ENCODE measurements around the gene TMEM92.
"Not testable (repeated sequence)": the region's sequence is repeated elsewhere in the genome, so short reads cannot be mapped to it uniquely, and the experiment has no call there.

TMEM92 gene

DNA sequence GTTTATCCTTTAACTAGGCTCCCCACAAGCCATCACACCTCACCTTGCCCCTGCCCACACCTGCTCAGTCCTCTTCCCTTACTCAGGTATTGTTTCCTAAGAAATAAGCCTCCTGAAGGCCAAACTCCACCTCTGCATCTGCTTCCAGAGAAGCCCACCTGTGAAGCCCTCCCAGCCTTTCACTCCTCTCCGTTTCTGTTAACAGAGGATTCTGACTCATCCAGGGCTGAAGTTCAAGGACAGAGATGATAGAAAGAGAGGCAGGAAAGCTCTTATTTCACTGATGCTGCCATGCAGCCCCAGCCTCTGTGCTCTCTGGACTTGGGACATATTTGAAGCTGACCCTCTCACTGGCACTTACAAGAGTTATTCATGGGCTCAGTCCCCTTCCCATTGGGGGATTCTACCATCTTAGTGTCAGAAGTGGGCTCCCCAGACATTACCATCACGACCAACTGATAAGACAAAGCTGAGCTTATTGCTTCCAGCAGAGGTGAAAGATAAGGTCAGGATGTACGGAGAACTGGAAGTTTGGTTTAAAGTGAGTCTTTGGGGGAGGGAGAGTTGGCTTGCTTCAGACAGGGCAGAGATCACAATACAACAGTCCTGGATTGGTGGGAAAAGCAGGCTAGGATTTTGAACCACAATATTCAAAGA is 36.3 kb downstream of the TMEM92 start:
- TF ChIP-seq, protein P1, sequence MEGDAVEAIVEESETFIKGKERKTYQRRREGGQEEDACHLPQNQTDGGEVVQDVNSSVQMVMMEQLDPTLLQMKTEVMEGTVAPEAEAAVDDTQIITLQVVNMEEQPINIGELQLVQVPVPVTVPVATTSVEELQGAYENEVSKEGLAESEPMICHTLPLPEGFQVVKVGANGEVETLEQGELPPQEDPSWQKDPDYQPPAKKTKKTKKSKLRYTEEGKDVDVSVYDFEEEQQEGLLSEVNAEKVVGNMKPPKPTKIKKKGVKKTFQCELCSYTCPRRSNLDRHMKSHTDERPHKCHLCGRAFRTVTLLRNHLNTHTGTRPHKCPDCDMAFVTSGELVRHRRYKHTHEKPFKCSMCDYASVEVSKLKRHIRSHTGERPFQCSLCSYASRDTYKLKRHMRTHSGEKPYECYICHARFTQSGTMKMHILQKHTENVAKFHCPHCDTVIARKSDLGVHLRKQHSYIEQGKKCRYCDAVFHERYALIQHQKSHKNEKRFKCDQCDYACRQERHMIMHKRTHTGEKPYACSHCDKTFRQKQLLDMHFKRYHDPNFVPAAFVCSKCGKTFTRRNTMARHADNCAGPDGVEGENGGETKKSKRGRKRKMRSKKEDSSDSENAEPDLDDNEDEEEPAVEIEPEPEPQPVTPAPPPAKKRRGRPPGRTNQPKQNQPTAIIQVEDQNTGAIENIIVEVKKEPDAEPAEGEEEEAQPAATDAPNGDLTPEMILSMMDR (conservative IDR thresholded peaks at IDR 0.05; ENCODE audit: low read depth, low read length), result no peak
- DNase-seq (ENCODE audit: low read depth), result no peak
- H3K4me3 ChIP-seq (ENCODE audit: low read length), result no peak overlapping the region

DNA sequence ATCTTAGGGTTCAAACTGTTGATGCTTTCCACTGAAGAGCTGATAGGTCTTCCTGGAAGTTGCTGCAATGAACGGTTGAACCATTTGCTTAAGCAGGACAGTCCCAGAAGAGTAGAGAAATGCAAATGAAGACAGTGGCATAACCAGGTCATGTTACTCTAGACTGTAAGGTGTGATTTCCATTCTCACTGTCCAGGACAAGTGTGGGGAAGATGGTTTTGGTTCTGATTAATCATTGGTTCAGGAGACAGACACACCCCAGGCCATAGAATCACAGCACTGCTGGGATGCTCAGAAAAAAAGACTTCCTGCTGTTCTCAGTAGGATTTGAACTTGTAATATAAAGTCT is 36.8 kb downstream of the TMEM92 start:
- no peak for DNase-seq (ENCODE audit: low read depth)
- TF ChIP-seq, protein P1 (conservative IDR thresholded peaks at IDR 0.05; ENCODE audit: low read depth, low read length), result no peak
- H3K4me3 ChIP-seq (ENCODE audit: low read length), result no peak overlapping the region

DNA sequence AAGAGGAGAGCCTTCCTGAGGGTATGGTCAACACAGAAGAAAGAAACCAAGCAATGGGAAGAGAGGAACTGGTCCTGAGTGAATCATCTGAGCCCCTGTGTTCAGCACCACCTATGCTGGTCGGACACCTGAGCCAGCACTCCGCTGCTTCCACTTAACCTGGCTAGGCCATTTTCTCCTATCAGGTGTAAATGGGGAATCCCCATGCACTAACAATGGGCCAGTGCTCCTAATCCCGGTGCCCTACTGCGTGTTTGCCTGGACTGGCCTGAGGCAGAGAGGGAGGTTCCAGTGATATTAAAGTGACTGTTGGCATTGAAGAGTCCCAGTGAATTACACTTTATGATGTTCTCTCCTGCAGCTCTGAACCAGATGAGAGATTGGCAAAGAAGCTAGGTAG is 37.2 kb downstream of the TMEM92 start:
- no peak for DNase-seq (ENCODE audit: low read depth)
- no peak overlapping the region for H3K4me3 ChIP-seq (ENCODE audit: low read length)
- TF ChIP-seq, protein P1 (conservative IDR thresholded peaks at IDR 0.05; ENCODE audit: low read depth, low read length), result no peak

DNA sequence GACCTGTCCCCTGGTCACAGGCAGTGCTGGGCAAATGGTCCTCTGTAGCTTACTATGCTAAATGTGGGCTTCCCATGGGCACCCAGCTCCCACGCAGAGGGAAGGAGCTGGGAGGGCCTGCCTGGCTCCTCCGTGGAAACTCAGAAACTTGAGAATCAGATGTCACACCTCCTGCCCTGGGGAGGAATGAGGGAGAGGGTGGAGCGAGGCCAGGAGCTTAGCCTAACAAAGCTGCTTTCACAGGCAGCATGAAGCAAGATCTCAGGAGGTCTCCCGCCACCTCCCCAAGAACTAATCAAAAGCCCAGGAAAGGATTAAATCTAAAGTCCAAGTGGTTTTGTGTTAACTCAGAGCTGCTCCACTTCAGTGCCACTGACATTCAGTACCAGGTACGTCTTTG is 38.0 kb downstream of the TMEM92 start:
- TF ChIP-seq, protein P1 (conservative IDR thresholded peaks at IDR 0.05; ENCODE audit: low read depth, low read length), result no peak
- H3K4me3 ChIP-seq (ENCODE audit: low read length), result no peak overlapping the region
- DNase-seq (ENCODE audit: low read depth), result peak; percentile 78

DNA sequence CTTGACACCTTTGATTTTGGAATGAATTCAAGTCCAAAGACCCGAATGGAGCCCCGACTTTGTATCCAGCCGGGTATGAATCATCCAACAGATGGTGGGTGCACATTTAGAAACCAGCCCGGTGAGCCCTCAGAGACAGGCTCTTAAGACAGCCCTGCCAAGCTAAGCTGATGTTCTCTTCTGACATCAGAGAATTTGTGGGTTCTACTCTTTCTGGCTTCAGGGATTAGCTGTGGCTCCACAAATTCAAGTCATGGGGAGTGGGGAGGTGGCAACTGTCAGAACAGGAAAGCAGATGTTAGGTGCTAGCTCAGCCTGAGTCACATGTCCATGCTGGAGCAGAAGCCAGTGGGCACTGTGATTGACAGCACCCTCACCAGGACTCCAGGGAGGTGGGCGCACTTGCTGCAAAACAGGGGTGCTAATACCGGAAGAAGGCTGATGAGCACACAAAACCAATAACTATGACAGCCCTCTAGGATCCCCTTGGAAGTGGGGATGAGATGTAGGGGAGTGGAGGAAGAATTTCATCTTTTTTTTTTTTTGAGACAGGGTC is 40.3 kb downstream of the TMEM92 start:
- no peak for DNase-seq (ENCODE audit: low read depth)
- TF ChIP-seq, protein P1 (conservative IDR thresholded peaks at IDR 0.05; ENCODE audit: low read depth, low read length), result no peak
- H3K4me3 ChIP-seq (ENCODE audit: low read length), result no peak overlapping the region

DNA sequence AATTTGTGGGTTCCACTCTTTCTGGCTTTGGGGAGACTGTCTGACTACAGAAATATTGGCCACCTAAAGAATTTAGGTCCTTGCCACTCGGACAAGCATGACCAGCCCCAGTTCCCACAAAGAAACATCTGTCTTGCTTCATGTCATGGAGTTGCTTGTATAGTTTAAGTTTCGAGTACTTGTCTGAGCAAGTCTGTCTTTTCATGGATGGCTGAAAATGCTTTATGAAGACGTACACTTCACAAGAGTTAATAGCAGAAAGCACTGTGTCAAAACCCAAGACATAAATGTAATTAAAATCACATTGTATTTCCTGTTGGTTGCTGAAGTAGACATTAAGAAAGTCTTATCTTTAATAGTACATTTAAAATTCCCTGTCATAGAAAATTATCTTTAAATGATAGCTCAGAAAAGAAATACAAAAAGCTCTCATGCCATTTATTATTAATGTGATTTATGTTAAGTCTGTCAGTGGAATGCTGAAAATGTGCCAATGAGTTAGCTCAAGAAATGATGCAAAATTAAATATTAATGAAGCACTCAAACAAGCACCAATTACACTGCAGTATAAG is 41.8 kb downstream of the TMEM92 start:
- no peak overlapping the region for H3K4me3 ChIP-seq (ENCODE audit: low read length)
- no peak for DNase-seq (ENCODE audit: low read depth)

DNA sequence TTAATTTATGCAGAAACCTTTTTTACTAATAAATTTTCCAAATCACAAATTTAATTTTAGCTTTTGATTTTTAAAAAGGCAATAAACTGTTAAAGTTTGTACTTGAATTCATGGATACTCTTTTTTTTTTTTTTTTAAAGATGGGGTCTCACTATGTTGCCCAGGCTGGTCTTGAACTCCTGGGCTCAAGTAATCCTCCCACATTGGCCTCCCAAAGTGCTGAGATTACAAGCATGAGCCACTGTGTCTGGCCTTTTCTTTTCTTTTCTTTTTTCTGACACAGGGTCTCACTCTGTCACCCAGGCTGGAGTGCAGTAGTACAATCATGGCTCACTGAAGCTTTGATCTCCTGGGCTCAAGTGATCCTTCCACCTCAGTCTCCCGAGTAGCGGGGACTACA is 42.4 kb downstream of the TMEM92 start:
- not testable (repeated sequence) for H3K4me3 ChIP-seq (ENCODE audit: low read length); DNase-seq (ENCODE audit: low read depth)

More for the DNA sequence above, 41.8 kb downstream of the TMEM92 start:
- TF ChIP-seq, protein P1 (conservative IDR thresholded peaks at IDR 0.05; ENCODE audit: low read depth, low read length), result no peak
